Measurements from ENCODE around the gene PPM1L.

PPM1L gene

DNA sequence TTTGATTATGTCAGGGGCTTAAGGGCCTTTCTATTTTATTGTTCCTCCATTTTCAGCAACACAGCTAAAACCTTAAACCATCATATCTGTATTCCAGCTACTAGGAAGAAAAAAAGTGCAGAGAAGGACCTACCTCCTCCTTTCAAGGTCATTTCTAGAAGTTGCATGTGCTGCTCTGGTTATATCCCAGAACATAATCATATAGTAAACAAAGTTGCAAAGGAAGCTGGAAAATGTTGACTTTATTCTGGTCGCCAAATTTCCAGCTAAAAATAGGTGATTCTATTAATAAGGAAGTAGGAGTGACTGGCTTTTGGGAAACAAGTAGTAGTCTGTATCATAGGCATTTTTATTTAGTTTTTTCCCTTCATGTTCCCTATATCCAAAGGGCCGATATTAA is 370.5 kb downstream of the PPM1L start:
- Histone ChIP-seq H3K9ac (ENCODE audit: low read depth, low read length) (no peak overlapping the region), H3K4me2 (ENCODE audit: low read length) (no peak overlapping the region), H3K36me3 (ENCODE audit: insufficient read depth, low read length) (no peaks in the 10 kb centered on the region), H3K27me3 (ENCODE audit: control insufficient read depth, insufficient read depth, low read length) (no peaks in the 10 kb centered on the region), H3K4me1 (ENCODE audit: control insufficient read depth, insufficient read depth, low read length) (no peaks in the 10 kb centered on the region), H3K9me3 (replicated peaks; ENCODE audit: low read length) (no peaks in the 10 kb centered on the region), H3K4me3 (ENCODE audit: low read length) (no peak overlapping the region)
